Superior temporal gyrus (tissue), 1 donor: ENCODE data around the gene DNAI2.
A peak's percentile ranks its signal among the peaks of the same experiment; 100 is the strongest.
"Not testable (repeated sequence)": the region's sequence is repeated elsewhere in the genome, so short reads cannot be mapped to it uniquely, and the experiment has no call there.

Experiments
- DNase-seq: peaks from one replicate; pipeline ENCODE4 v3.0.0-alpha.2; 2016; ENCODE audit errors: extremely low spot score

Gene DNAI2

GRCh38 chr17:74244548-74244947 lies 29.5 kb upstream of the DNAI2 start:
- peak; percentile 92 for DNase-seq

GRCh38 chr17:74245145-74245831 lies 28.7 kb upstream of the DNAI2 start:
- peak; percentile 91 for DNase-seq

DNA sequence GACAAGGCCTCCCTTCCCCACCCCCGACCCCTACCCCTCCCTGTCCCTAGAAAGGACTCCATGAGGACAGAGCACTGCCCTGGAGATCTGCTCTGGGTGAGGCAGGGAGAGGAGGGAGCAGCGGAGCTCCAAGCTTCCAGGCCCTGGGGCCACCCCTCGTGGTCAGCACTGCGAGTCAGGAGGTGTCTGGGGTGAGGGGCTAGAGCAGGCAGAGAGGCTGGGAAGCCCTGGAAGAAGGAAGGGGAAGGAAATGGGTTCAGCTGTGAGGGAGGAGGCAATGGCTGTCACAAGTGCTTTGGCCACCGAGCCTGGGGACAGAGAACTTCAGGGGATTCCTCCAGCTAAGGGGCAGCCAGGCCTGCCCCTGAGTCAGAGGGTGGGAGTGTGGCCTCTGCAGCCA lies 28.2 kb upstream of the DNAI2 start:
- DNase-seq, result no peak

GRCh38 chr17:74249590-74250270 lies 24.3 kb upstream of the DNAI2 start:
- DNase-seq, result no peak

- no peak for DNase-seq
These were observed 23.6 kb upstream of the DNAI2 start for GRCh38 chr17:74250324-74250995.

GRCh38 chr17:74251051-74251450 lies 23.0 kb upstream of the DNAI2 start:
- DNase-seq, result no peak

DNA sequence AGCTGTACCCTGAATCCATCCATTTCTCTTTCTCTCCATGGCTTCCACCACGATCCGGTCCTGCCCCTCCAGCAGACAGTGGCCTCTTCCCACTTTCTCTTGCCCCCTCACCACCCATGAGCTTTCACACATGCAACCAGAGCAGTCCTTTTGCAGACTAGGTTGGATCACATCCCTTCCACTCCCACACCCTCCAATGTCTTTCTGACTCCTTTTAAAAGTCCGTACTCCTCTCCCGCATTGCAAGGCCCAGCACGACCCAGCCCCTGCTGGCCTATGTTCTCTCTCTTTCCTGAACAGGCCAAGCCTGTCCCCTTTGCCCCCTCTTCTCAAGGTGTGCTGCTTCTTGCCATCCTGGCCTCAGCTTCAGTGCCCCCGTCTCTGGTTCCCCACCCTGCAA lies 22.5 kb upstream of the DNAI2 start:
- DNase-seq, result no peak

DNA sequence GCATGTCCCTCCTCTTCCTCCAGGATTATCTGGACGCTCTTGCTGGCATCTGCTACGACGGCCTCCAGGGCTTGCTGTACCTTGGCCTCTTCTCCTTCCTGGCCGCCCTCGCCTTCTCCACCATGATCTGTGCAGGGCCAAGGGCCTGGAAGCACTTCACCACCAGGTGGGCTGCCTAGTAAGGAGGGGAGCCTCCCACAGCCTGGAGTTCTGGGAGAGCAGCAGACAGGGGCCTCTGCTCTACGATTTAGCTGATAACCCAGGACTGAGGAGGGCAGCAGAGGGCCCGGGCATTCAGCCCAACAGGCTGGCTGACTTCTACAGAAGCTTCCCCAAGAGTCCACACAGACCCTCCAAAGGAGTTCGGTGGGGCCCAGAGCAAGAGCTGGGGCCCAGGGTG lies 21.8 kb upstream of the DNAI2 start:
- no peak for DNase-seq

DNA sequence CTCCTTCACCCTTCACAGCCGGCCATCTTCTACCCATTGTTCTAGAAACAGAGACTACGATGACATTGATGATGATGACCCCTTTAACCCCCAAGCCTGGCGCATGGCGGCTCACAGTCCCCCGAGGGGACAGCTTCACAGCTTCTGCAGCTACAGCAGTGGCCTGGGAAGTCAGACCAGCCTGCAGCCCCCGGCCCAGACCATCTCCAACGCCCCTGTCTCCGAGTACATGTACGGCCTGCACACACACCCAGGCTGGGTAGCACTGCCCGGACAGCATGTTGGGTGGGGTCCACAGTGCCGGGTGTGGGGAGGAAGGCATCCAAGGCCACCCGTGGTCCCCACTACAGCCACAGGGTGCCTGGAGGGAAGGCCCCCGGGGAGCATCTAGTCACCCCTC lies 21.0 kb upstream of the DNAI2 start:
- DNase-seq, result no peak

- DNase-seq, result no peak
These were observed 16.7 kb upstream of the DNAI2 start for GRCh38 chr17:74257311-74257710.

GRCh38 chr17:74259667-74260524 lies 14.1 kb upstream of the DNAI2 start:
- no peak for DNase-seq

- no peak for DNase-seq
These were observed 13.5 kb upstream of the DNAI2 start for GRCh38 chr17:74260525-74260850.

- no peak for DNase-seq
These were observed 11.4 kb upstream of the DNAI2 start for GRCh38 chr17:74262601-74263000.

GRCh38 chr17:74267054-74267453 lies 7.0 kb upstream of the DNAI2 start:
- DNase-seq, result not testable (repeated sequence)

GRCh38 chr17:74267579-74267978 lies 6.5 kb upstream of the DNAI2 start:
- DNase-seq, result no peak

- DNase-seq, result no peak
These were observed 6.0 kb upstream of the DNAI2 start for GRCh38 chr17:74267987-74268499.

DNA sequence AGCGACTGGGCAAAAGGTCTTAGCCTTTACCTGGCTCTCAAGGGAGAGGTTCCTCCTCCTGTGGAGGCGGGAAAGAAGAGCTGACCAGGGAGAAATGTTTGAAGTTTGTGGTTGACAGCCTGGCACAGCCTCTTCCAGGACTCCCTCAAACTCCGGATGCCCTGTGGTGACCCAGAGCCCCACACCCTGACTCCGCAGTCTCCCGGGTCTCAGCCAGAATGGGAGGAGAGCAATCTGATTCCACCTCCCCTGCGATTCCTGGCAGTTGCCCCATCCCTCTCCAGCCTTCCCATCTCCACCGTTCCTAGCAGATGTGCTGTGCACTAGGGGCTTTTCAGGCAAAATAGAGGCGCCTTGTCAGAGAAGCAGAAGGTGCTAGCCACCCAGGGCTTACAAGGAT lies 5.5 kb upstream of the DNAI2 start:
- DNase-seq, result no peak

GRCh38 chr17:74270333-74270732 lies 3.7 kb upstream of the DNAI2 start:
- peak; percentile 57 for DNase-seq

GRCh38 chr17:74271281-74271680 lies 2.8 kb upstream of the DNAI2 start:
- DNase-seq, result no peak

- peak; percentile 94 for DNase-seq
These were observed 2.0 kb upstream of the DNAI2 start for GRCh38 chr17:74271901-74272561.

DNA sequence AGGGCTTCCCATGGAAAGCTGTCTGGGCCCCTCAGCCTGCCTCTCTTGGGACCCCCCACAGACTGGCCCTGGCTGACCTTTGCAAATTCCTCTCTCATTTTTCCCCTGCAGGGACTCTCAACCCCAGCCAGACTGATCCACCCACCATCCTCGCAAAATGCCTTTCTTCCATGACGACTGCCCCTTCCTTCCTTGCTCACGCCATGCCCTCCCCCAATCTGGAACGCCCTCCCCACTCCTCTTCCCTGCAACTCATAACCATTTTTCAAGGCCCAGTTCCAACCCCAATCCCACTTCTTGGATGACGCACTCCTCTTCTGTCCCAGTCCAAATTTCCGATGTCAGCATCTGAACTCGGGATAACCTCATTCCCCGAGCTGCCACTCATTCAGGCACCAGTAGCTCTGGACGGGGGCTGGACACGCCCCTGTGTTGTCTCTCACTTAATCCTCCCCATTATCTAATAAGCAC lies 1.3 kb upstream of the DNAI2 start:
- DNase-seq, result no peak
